CD4-positive, alpha-beta T cell treated with Interleukin-4 for 4 hours (primary cell): ENCODE measurements around the gene TCP10L.
A peak's percentile ranks its signal among the peaks of the same experiment; 100 is the strongest.
"Not testable (repeated sequence)": the region's sequence is repeated elsewhere in the genome, so short reads cannot be mapped to it uniquely, and the experiment has no call there.

Source experiments
- DNase-seq: peaks from one replicate; pipeline ENCODE4 v3.0.0-alpha.2; 2020

TCP10L gene

GRCh38 chr21:32584472-32584871 is 851 bp downstream of the TCP10L start:
- DNase-seq, result no peak

- no peak for DNase-seq
Observed at GRCh38 chr21:32581732-32582131, 3.6 kb downstream of the TCP10L start.

GRCh38 chr21:32580949-32581348 is 4.4 kb downstream of the TCP10L start:
- DNase-seq, result no peak

GRCh38 chr21:32578107-32578691 is 7.1 kb downstream of the TCP10L start:
- DNase-seq, result peak; percentile 7

- no peak for DNase-seq
Observed at GRCh38 chr21:32576011-32576410, 9.3 kb downstream of the TCP10L start.

GRCh38 chr21:32574946-32575925 is 10.1 kb downstream of the TCP10L start:
- no peak for DNase-seq

- DNase-seq, result no peak
Observed at GRCh38 chr21:32572574-32573420, 12.5 kb downstream of the TCP10L start.

- DNase-seq, result no peak
Observed at GRCh38 chr21:32570456-32570855, 14.9 kb downstream of the TCP10L start.

GRCh38 chr21:32569261-32570230 is 15.8 kb downstream of the TCP10L start:
- DNase-seq, result peak; percentile 84

- DNase-seq, result no peak
Observed at GRCh38 chr21:32567626-32568025, 17.7 kb downstream of the TCP10L start.

GRCh38 chr21:32566741-32567389 is 18.5 kb downstream of the TCP10L start:
- DNase-seq, result no peak

- DNase-seq, result no peak
Observed at GRCh38 chr21:32565856-32566465, 19.4 kb downstream of the TCP10L start.

- no peak for DNase-seq
Observed at GRCh38 chr21:32562915-32563314, 22.4 kb downstream of the TCP10L start.

- no peak for DNase-seq
Observed at GRCh38 chr21:32562426-32562825, 22.9 kb downstream of the TCP10L start.

GRCh38 chr21:32561476-32561875 is 23.8 kb downstream of the TCP10L start:
- not testable (repeated sequence) for DNase-seq

GRCh38 chr21:32560896-32561295 is 24.4 kb downstream of the TCP10L start:
- DNase-seq, result no peak

GRCh38 chr21:32559006-32559610 is 26.2 kb downstream of the TCP10L start:
- no peak for DNase-seq

GRCh38 chr21:32558106-32558505 is 27.2 kb downstream of the TCP10L start:
- no peak for DNase-seq

- DNase-seq, result no peak
Observed at GRCh38 chr21:32554832-32555638, 30.3 kb downstream of the TCP10L start.

GRCh38 chr21:32549886-32550285 is 35.4 kb downstream of the TCP10L start:
- DNase-seq, result no peak
